H9 (cell line): ENCODE measurements around the gene SHISA4. TPM values are rescaled to one million over a fixed set of nuclear protein-coding genes. Genes with fewer than 3 reads are reported as not detected.

Experiments
- DNase-seq: peaks from one replicate; pipeline ENCODE4 v3.0.0-alpha.2; 2017
- H2AFZ ChIP-seq: one replicate; pipeline ENCODE4 v1.6.1; 2013; ENCODE audit warnings: mild to moderate bottlenecking, low read length, control low read depth, moderate library complexity
- H2AK5ac ChIP-seq: 2 replicates; pipeline ENCODE4 v1.6.1; 2013; ENCODE audit warnings: low read length, control low read depth, mixed read lengths; ENCODE audit not compliant: insufficient read length
- H2BK120ac ChIP-seq: one replicate; pipeline ENCODE4 v1.6.1; 2013; ENCODE audit warnings: low read depth, mild to moderate bottlenecking, low read length, control low read depth, inconsistent platforms; ENCODE audit not compliant: poor library complexity, severe bottlenecking
- H2BK12ac ChIP-seq: 2 replicates; pipeline ENCODE4 v1.6.1; 2013; ENCODE audit warnings: low read length, control low read depth, mixed read lengths, low read depth; ENCODE audit not compliant: insufficient read length
- H2BK15ac ChIP-seq: 2 replicates; pipeline ENCODE4 v1.6.1; 2013; ENCODE audit warnings: low read depth, low read length, control low read depth
- H2BK20ac ChIP-seq: one replicate; pipeline ENCODE4 v1.6.1; 2013; ENCODE audit warnings: low read depth, mild to moderate bottlenecking, low read length, control low read depth, inconsistent platforms; ENCODE audit not compliant: poor library complexity, severe bottlenecking
- H2BK5ac ChIP-seq: 2 replicates; pipeline ENCODE4 v1.6.1; 2013; ENCODE audit warnings: low read length, control low read depth, mixed read lengths; ENCODE audit not compliant: insufficient read length
- H3K14ac ChIP-seq: 2 replicates; pipeline ENCODE4 v1.6.1; 2013; ENCODE audit warnings: low read length, control low read depth; ENCODE audit not compliant: insufficient read depth
- H3K18ac ChIP-seq: 2 replicates; pipeline ENCODE4 v1.6.1; 2013; ENCODE audit warnings: low read depth, mild to moderate bottlenecking, mixed read lengths, low read length, control low read depth; ENCODE audit not compliant: insufficient read length
- H3K23ac ChIP-seq: 2 replicates; pipeline ENCODE4 v1.6.1; 2013; ENCODE audit warnings: low read length, control low read depth, mixed read lengths, low read depth; ENCODE audit not compliant: insufficient read length
- H3K23me2 ChIP-seq: 2 replicates; pipeline ENCODE4 v1.6.1; 2013; ENCODE audit warnings: low read depth, mild to moderate bottlenecking, mixed read lengths, low read length, control low read depth; ENCODE audit not compliant: insufficient read length, poor library complexity, severe bottlenecking
- H3K27ac ChIP-seq: 2 replicates; pipeline ENCODE4 v1.5.1; 2013; ENCODE audit warnings: low read length, control low read depth, mixed read lengths, low read depth; ENCODE audit not compliant: insufficient read length
- H3K27me3 ChIP-seq: 2 replicates; pipeline ENCODE4 v1.6.1; 2013; ENCODE audit warnings: low read length, control low read depth, inconsistent platforms; ENCODE audit not compliant: insufficient read depth
- H3K4ac ChIP-seq: 2 replicates; pipeline ENCODE4 v1.6.1; 2013; ENCODE audit warnings: low read depth, mild to moderate bottlenecking, control low read depth, inconsistent platforms, low read length, moderate library complexity
- H3K4me1 ChIP-seq: 2 replicates; pipeline ENCODE4 v1.6.1; 2013; ENCODE audit warnings: low read length, control low read depth, inconsistent platforms; ENCODE audit not compliant: insufficient read depth
- H3K4me2 ChIP-seq: 2 replicates; pipeline ENCODE4 v1.6.1; 2013; ENCODE audit warnings: low read length, control low read depth, mixed read lengths; ENCODE audit not compliant: insufficient read length, insufficient read depth
- H3K56ac ChIP-seq: 2 replicates; pipeline ENCODE4 v1.6.1; 2013; ENCODE audit warnings: low read depth, mild to moderate bottlenecking, mixed read lengths, low read length, control low read depth; ENCODE audit not compliant: insufficient read length
- H3K79me1 ChIP-seq: 2 replicates; pipeline ENCODE4 v1.6.1; 2013; ENCODE audit warnings: low read depth, mild to moderate bottlenecking, moderate library complexity, low read length, control low read depth, inconsistent platforms; ENCODE audit not compliant: insufficient read depth, poor library complexity, severe bottlenecking
- H3K79me2 ChIP-seq: 2 replicates; pipeline ENCODE4 v1.6.1; 2013; ENCODE audit warnings: low read length, control low read depth, inconsistent platforms; ENCODE audit not compliant: insufficient read depth
- H3K9ac ChIP-seq: 2 replicates; pipeline ENCODE4 v1.6.1; 2013; ENCODE audit warnings: low read length, control low read depth, mixed read lengths; ENCODE audit not compliant: insufficient read length; ENCODE audit errors: extremely low read depth
- H3K9me3 ChIP-seq: one replicate; pipeline ENCODE4 v1.6.1; 2013; ENCODE audit warnings: low read depth, low read length, inconsistent platforms; ENCODE audit not compliant: control insufficient read depth
- H3T11ph ChIP-seq: one replicate; pipeline ENCODE4 v1.6.1; 2013; ENCODE audit warnings: mild to moderate bottlenecking, low read length, control low read depth, inconsistent platforms
- H4K20me1 ChIP-seq: one replicate; pipeline ENCODE4 v1.6.1; 2013; ENCODE audit not compliant: control insufficient read depth, insufficient read length, insufficient read depth
- H4K5ac ChIP-seq: 2 replicates; pipeline ENCODE4 v1.6.1; 2013; ENCODE audit warnings: low read depth, mild to moderate bottlenecking, mixed read lengths, low read length, control low read depth; ENCODE audit not compliant: insufficient read length
- H4K8ac ChIP-seq: replicated peaks from 2 replicates; pipeline ENCODE4 v1.6.1; 2013; ENCODE audit warnings: low read length, control low read depth, mixed read lengths, low read depth; ENCODE audit not compliant: insufficient read length
- H4K91ac ChIP-seq: 2 replicates; pipeline ENCODE4 v1.6.1; 2013; ENCODE audit warnings: low read depth, mild to moderate bottlenecking, moderate library complexity, mixed read lengths, low read length, control low read depth; ENCODE audit not compliant: insufficient read length
- H3K27ac Mint-ChIP-seq, 3 experiments: 2 replicates in 2 of 3; 3 replicates in 1 of 3; pipeline ENCODE4 v1.8.0; 2020 to 2021; ENCODE audit warnings: mixed read lengths in 3 of 3, mild to moderate bottlenecking in 1 of 3, moderate library complexity in 1 of 3
- H3K27me3 Mint-ChIP-seq: 2 replicates; pipeline ENCODE4 v1.8.0; 2021; ENCODE audit warnings: low read depth, mild to moderate bottlenecking, moderate library complexity, mixed read lengths
- H3K36me3 Mint-ChIP-seq, 3 experiments: 2 replicates in 2 of 3; 3 replicates in 1 of 3; pipeline ENCODE4 v1.8.0; 2020 to 2021; ENCODE audit warnings: low read depth in 3 of 3, mixed read lengths in 3 of 3; ENCODE audit not compliant: insufficient read depth in 1 of 3
- H3K4me1 Mint-ChIP-seq, 2 experiments: 2 replicates each; pipeline ENCODE4 v1.8.0; 2020; ENCODE audit warnings: mixed read lengths in 2 of 2
- H3K4me3 Mint-ChIP-seq, 2 experiments: 2 replicates in 1 of 2; 3 replicates in 1 of 2; pipeline ENCODE4 v1.8.0; 2020 to 2021; ENCODE audit warnings: mild to moderate bottlenecking in 2 of 2, mixed read lengths in 2 of 2, moderate library complexity in 1 of 2
- H3K9me3 Mint-ChIP-seq, 2 experiments: 2 replicates in 1 of 2; 3 replicates in 1 of 2; pipeline ENCODE4 v1.8.0; 2020; ENCODE audit warnings: mild to moderate bottlenecking in 2 of 2, mixed read lengths in 2 of 2, moderate library complexity in 1 of 2
- CTCF ChIP-seq: fragments of 200-600 bp; sonication (generic); conservative IDR thresholded peaks from 3 replicates; pipeline ENCODE4 v1.8.0; 2021; ENCODE audit warnings: antibody characterized with exemption, mild to moderate bottlenecking
- WGBS: extraction: QIAGEN DNeasy Blood & Tissue Kit; methylation state at CpG from one replicate; pipeline ENCODE4 v1.1.7; 2013; ENCODE audit warnings: missing lambda C conversion rate, low lambda C conversion rate, mixed read lengths; ENCODE audit not compliant: insufficient read length; ENCODE audit errors: extremely low coverage; 5-methylcytosine and 5-hydroxymethylcytosine counted together
- total RNA-seq: library from RNA; stranded (reverse); gene quantifications from 2 replicates; pipeline ENCODE4 v1.2.1, GENCODE V29; 2021

Gene SHISA4
- total RNA-seq, 1 experiment from 2014 or later, result 6.3 TPM

- Mint-ChIP-seq H3K27ac (peak overlapping the region in 1 of 3 experiments; percentile 51; a peak in 1 of 7 replicates), H3K27me3 (no peaks in the 10 kb centered on the region; the same call in none of the 2 replicates), H3K9me3 (no peaks in the 10 kb centered on the region), H3K36me3 (no peaks in the 10 kb centered on the region), H3K4me1 (peaks cover 7 to 10% of the 10 kb centered on the region in 2 experiments), H3K4me3 (no peak overlapping the region)
- no peak overlapping the region for H4K5ac ChIP-seq
- H3K56ac ChIP-seq, result no peak overlapping the region
- H2BK15ac ChIP-seq, result no peak overlapping the region; the same call in 1 of the 2 replicates
- no peak overlapping the region for H2BK120ac ChIP-seq
- H3K23me2 ChIP-seq, result no peaks in the 10 kb centered on the region
- no peak overlapping the region for H3K9ac ChIP-seq
- no peak overlapping the region for H2BK12ac ChIP-seq
- WGBS, result no CpG with 5 or more reads among the region's 11 CpGs
- H3K9me3 ChIP-seq, result no peaks in the 10 kb centered on the region
- no peaks in the 10 kb centered on the region for H3K79me1 ChIP-seq
- no peak overlapping the region for H2AK5ac ChIP-seq
- DNase-seq, result no peak
- no peak overlapping the region for H3K23ac ChIP-seq
- no peaks in the 10 kb centered on the region for H3K27me3 ChIP-seq
- no peak overlapping the region for H4K91ac ChIP-seq
- no peak overlapping the region for H3T11ph ChIP-seq
- H3K79me2 ChIP-seq, result no peaks in the 10 kb centered on the region
- H4K20me1 ChIP-seq, result no peaks in the 10 kb centered on the region
- no peaks in the 10 kb centered on the region for H3K4me1 ChIP-seq
- H2BK20ac ChIP-seq, result no peak overlapping the region
- H3K4me2 ChIP-seq, result no peak overlapping the region
- H2AFZ ChIP-seq, result no peak overlapping the region
- H3K18ac ChIP-seq, result no peak overlapping the region
- TF ChIP-seq CTCF, result no peak
- no peak overlapping the region; the same call in 1 of the 2 replicates for H3K14ac ChIP-seq
- no peak overlapping the region for H4K8ac ChIP-seq
- H2BK5ac ChIP-seq, result no peak overlapping the region
- H3K27ac ChIP-seq, result no peak overlapping the region
- no peak overlapping the region for H3K4ac ChIP-seq
These were observed 28.1 kb downstream of the SHISA4 start for GRCh38 chr1:201916649-201917249.
